SK-N-SH treated with all-trans-retinoic acid at 6 μM for 48 hours (cell line): ENCODE results near the gene NCKAP5.

Experiments used
- CSDC2 ChIP-seq: fragments of 250-450 bp; sonication (Bioruptor Pico); IDR thresholded peaks from 2 replicates; pipeline ENCODE4 v1.5.0; 2020; ENCODE audit warnings: mild to moderate bottlenecking, moderate library complexity
- ZFP3 ChIP-seq: fragments of 250-450 bp; sonication (Bioruptor Pico); IDR thresholded peaks from 2 replicates; pipeline ENCODE4 v1.5.0; 2020; ENCODE audit warnings: mild to moderate bottlenecking, moderate library complexity
- TF ChIP-seq, protein P1 (sequence below): fragments of 250-450 bp; sonication (Bioruptor Pico); IDR thresholded peaks from 2 replicates; pipeline ENCODE4 v1.8.0; 2020; ENCODE audit warnings: mild to moderate bottlenecking, moderate library complexity, borderline replicate concordance

DNA sequence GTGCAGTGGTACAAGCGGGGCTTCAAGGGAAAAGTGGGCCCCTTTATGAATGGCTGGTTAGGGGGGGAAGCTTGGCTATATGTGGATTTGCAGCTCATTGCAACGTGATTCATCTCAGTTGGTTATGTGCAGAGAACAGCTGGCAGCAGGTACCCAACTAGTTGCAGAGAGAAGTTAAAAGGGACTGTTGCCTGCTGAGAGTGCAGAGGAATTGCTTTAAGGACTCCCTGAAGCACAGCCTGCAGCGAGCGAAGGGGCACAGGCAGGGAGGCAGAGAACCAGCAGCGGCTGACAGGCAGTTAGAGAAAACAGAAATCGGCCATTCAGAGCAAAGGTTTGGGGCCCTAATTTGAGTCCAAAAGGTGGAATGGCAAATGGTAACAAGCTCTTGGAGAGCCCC, 620.1 kb downstream of the NCKAP5 start:
- TF ChIP-seq CSDC2 (CRISPR knock-in tag): no peak
- TF ChIP-seq, protein P1, sequence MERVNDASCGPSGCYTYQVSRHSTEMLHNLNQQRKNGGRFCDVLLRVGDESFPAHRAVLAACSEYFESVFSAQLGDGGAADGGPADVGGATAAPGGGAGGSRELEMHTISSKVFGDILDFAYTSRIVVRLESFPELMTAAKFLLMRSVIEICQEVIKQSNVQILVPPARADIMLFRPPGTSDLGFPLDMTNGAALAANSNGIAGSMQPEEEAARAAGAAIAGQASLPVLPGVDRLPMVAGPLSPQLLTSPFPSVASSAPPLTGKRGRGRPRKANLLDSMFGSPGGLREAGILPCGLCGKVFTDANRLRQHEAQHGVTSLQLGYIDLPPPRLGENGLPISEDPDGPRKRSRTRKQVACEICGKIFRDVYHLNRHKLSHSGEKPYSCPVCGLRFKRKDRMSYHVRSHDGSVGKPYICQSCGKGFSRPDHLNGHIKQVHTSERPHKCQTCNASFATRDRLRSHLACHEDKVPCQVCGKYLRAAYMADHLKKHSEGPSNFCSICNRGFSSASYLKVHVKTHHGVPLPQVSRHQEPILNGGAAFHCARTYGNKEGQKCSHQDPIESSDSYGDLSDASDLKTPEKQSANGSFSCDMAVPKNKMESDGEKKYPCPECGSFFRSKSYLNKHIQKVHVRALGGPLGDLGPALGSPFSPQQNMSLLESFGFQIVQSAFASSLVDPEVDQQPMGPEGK (CRISPR knock-in tag): no peak
- no peak for TF ChIP-seq ZFP3 (CRISPR knock-in tag)
